ENCODE measurements around the gene CSRP1. TPM values are rescaled to one million over a fixed set of nuclear protein-coding genes. Genes with fewer than 3 reads are reported as not detected.

The CSRP1 gene
- total RNA-seq, 2 donors from 2014 or later: 41.6 to 57.8 TPM

DNA sequence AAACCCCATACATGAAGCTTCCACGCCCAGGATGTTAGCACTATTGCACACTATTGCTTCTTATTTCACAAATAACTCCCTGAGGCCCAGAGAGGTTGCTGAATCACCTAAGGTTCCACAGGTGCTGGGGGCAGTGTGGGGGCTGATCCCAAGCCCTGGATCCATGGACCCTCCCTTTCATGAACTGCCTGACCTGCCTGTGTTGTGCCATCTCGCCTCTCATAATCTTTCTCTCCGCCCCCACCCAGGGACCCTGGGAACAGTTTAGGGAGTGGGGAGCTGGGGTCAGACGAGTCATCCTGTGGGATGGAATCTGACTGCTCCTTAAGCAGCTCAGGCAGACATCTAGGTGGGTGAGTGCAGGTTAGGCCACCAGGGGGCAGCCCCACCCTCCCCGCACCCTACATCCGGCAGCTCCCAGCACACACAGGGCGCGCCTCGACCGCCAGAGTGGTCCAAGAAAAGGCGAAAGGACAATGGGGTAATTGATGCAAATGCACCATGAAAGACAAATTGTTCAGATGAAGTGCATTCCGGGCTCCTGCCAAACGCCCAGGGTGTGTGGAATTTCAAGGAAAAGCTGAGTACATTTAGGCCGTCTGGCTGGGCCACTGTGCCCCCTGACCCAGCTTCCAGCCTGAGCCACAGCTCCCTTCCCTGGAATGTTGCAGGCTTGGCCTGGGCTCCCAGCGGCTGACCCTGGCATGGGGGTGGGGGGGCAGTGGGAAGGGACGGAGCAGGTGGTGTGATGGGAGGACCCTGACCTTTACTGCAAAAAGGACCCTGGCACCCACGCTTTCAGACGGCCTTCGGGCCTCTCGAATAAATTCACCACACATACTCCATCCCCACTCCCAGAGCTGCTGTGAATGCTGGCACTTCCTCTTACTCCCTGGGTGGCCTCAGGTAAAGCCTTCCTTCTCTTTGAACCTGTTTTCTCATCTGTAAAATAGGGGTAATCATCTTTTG is 58.7 kb downstream of the CSRP1 start:
- Mint-ChIP-seq H3K4me3 (no peak overlapping the region), H3K27me3 (peaks cover 6 to 11% of the 10 kb centered on the region in 2 donors)

DNA sequence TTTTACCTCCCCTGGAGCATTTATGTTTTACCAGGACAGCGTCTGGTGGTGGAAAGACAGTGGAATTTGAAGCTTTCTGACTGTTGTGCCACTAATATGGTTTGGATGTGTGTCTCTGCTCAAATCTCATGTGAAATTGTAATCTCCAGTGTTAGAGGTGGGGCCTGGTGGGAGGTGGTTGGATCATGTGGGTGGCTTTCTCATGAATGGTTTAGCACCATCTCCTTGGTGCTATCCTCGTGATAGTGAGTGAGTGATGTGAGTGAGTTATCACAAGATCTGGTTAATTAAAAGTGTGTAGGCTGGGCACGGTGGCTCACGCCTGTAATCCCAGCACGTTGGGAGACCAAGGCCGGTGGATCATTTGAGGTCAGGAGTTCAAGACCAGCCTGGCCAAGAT is 61.6 kb downstream of the CSRP1 start:
- Mint-ChIP-seq H3K4me1 (ENCODE audit: low read depth in 2 of 2) (peaks cover 0 to 9% of the 10 kb centered on the region in 2 donors), H3K9me3 (no peaks in the 10 kb centered on the region), H3K4me3 (no peak overlapping the region), H3K36me3 (no peaks in the 10 kb centered on the region), H3K27ac (no peak overlapping the region), H3K27me3 (peaks cover 9 to 22% of the 10 kb centered on the region in 2 donors)
- ATAC-seq: no peak
- no peak for DNase-seq (ENCODE audit: low spot score)

More for the DNA sequence above, 58.7 kb downstream of the CSRP1 start:
- Mint-ChIP-seq H3K27ac (no peak overlapping the region), H3K4me1 (ENCODE audit: low read depth in 2 of 2) (peaks cover 0 to 9% of the 10 kb centered on the region in 2 donors), H3K36me3 (no peaks in the 10 kb centered on the region), H3K9me3 (no peaks in the 10 kb centered on the region)
- DNase-seq (ENCODE audit: low spot score) (no peak), ATAC-seq (peak; percentile 82 to 87)

DNA sequence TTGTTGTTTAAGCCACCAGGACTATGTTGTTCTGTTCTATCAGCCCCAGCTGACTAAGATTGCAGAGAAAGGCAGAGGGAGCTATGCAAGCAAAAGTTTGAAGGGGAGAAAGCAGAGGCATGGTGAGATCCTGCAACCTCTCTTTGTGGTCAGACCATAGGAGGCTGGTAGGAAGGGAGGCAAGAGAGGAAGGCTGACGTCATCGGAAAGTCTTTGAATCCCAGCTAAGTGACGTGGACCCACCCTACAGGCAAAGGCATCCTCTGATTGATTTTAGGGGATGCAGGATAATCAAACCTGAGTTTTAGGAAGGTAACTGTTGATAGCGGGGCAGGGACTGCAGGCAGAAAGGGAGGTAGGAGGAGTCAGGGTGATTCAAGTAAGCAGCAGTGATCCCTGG is 62.1 kb downstream of the CSRP1 start:
- peaks cover 0 to 9% of the 10 kb centered on the region in 2 donors for H3K4me1 Mint-ChIP-seq (ENCODE audit: low read depth in 2 of 2)
- no peaks in the 10 kb centered on the region for H3K36me3 Mint-ChIP-seq
- no peak overlapping the region for H3K27ac Mint-ChIP-seq
- ATAC-seq (no peak), DNase-seq (ENCODE audit: low spot score) (no peak)
- H3K27me3 Mint-ChIP-seq: peaks cover 9 to 17% of the 10 kb centered on the region in 2 donors
- no peaks in the 10 kb centered on the region for H3K9me3 Mint-ChIP-seq
- no peak overlapping the region for H3K4me3 Mint-ChIP-seq

DNA sequence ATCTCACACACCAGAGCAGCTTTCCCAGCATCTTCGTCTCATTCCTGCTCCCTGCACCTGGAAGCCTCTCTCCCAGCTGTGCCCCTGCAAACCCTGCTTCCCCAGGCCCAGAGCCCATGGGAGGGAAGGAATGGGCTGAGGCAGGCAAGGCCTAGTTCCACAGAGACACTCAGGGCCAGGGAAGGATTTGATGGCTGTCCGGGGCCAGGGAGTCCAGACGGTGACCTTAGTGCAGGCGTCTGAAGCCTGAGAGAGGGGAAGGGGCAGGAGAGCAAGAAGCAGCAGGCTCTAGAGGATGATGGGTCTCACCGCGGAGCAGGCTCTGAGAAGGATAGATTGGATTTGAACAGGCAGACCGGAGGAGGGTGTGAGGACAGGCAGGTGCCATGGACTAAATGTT is 63.2 kb downstream of the CSRP1 start:
- H3K27me3 Mint-ChIP-seq: peaks cover 12 to 17% of the 10 kb centered on the region in 2 donors
- no peak overlapping the region for H3K27ac Mint-ChIP-seq
- no peaks in the 10 kb centered on the region for H3K36me3 Mint-ChIP-seq
- H3K9me3 Mint-ChIP-seq: no peaks in the 10 kb centered on the region
- H3K4me3 Mint-ChIP-seq: no peak overlapping the region
- DNase-seq (ENCODE audit: low spot score) (no peak), ATAC-seq (no peak)
- H3K4me1 Mint-ChIP-seq (ENCODE audit: low read depth in 2 of 2): peaks cover 0 to 9% of the 10 kb centered on the region in 2 donors

DNA sequence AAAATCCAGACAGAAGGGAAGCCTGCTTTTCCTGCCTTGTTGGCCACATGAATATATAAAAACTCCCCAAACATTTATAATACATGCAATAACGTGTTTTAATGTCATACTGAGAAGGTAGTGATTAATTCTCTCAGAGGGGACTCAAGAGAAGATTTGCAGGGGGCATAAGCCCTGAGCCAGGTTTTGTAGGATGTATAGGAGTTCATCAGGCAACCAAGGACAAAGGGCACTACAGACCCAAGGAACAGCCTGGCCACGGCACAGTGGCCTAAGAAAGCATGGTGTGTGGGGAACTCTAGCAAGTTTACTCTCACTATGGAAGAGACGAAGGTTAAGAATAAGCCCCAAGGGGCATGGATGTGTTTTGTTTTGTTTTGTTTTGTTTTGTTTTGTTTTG is 70.0 kb downstream of the CSRP1 start:
- no peaks in the 10 kb centered on the region for H3K36me3 Mint-ChIP-seq
- ATAC-seq (no peak), DNase-seq (ENCODE audit: low spot score) (no peak)
- H3K27me3 Mint-ChIP-seq: peaks cover 9 to 22% of the 10 kb centered on the region in 2 donors
- H3K9me3 Mint-ChIP-seq: no peaks in the 10 kb centered on the region
- no peak overlapping the region for H3K27ac Mint-ChIP-seq
- H3K4me1 Mint-ChIP-seq (ENCODE audit: low read depth in 2 of 2): peaks cover 6 to 9% of the 10 kb centered on the region in 2 donors
- no peak overlapping the region for H3K4me3 Mint-ChIP-seq

DNA sequence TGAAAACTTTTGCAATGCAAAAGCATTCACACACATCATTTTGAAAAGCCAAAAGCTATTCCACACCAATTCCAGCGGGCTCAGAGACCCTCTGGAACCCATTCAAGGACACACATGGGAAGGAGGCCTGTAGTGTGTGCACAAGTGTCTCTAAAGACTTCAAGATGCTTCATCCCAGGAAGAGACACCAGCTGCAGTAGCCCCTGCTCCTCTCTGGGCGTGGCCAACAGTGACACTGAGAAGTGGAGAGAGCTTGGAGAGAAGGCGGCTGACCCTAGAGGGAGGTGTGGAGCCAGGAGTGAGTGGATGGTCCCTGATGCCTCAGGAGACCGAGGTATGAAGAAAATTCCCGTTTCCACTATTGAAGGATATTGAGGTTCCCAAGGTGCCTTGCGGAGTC is 70.5 kb downstream of the CSRP1 start:
- ATAC-seq (no peak), DNase-seq (ENCODE audit: low spot score) (no peak)
- peaks cover 6 to 9% of the 10 kb centered on the region in 2 donors for H3K4me1 Mint-ChIP-seq (ENCODE audit: low read depth in 2 of 2)
- peaks cover 9 to 16% of the 10 kb centered on the region in 2 donors for H3K27me3 Mint-ChIP-seq
- no peaks in the 10 kb centered on the region for H3K9me3 Mint-ChIP-seq
- no peak overlapping the region for H3K4me3 Mint-ChIP-seq
- H3K36me3 Mint-ChIP-seq: no peaks in the 10 kb centered on the region
- H3K27ac Mint-ChIP-seq: no peak overlapping the region

DNA sequence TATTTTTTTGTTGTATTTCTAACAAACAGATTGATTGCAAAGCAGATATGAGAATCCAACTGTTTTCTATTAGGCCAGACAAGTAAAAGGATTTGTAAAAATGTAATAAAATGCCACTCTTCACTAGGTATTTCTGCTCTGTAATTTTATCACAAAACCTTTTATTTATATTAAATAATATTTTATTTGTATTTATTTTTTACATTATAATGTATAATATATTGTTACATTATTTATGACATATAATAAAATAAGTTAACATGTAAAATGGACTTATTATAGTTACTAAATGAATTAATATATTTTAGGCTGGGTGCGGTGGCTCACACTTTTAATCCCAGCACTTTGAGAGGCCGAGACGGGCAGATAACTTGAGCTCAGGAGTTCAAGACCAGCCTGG is 72.7 kb downstream of the CSRP1 start:
- no peaks in the 10 kb centered on the region for H3K36me3 Mint-ChIP-seq
- H3K9me3 Mint-ChIP-seq: no peaks in the 10 kb centered on the region
- no peak overlapping the region for H3K27ac Mint-ChIP-seq
- peaks cover 6 to 9% of the 10 kb centered on the region in 2 donors for H3K4me1 Mint-ChIP-seq (ENCODE audit: low read depth in 2 of 2)
- DNase-seq (ENCODE audit: low spot score) (no peak), ATAC-seq (no peak)
- H3K4me3 Mint-ChIP-seq: no peak overlapping the region
- H3K27me3 Mint-ChIP-seq: peaks cover 4 to 14% of the 10 kb centered on the region in 2 donors

DNA sequence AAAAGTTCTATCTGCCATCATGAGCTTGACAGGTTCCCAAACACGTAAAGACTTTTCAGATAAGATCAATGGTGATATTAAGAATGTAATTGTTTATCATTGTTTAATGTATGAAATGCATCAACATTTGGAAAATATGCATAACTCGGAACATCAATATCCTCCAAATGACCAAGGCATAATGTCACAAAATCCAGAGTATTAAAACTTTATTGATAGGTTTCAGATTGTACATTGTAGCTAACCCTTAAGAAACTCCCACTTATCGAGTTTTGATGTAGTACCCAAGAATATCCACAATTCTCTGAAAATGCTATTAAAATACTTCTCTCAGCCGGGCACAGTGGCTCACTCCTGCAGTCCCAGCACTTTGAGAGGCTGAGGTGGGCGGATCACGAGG is 73.3 kb downstream of the CSRP1 start:
- peaks cover 6 to 9% of the 10 kb centered on the region in 2 donors for H3K4me1 Mint-ChIP-seq (ENCODE audit: low read depth in 2 of 2)
- DNase-seq (ENCODE audit: low spot score) (no peak), ATAC-seq (no peak)
- H3K4me3 Mint-ChIP-seq: no peak overlapping the region
- no peak overlapping the region for H3K27ac Mint-ChIP-seq
- H3K27me3 Mint-ChIP-seq: peaks cover 4 to 14% of the 10 kb centered on the region in 2 donors
- no peaks in the 10 kb centered on the region for H3K36me3 Mint-ChIP-seq
- H3K9me3 Mint-ChIP-seq: no peaks in the 10 kb centered on the region

Other genes with a start within 250 kb of the CSRP1 start
- gene PKP1, start 223.6 kb downstream of the CSRP1 start, total RNA-seq: not detected
- not detected for gene TNNT2, start 129.4 kb downstream of the CSRP1 start, total RNA-seq
- not detected for gene LAD1, start 107.8 kb downstream of the CSRP1 start, total RNA-seq
- not detected for gene TNNI1, start 85.4 kb downstream of the CSRP1 start, total RNA-seq
- gene PHLDA3, start 37.9 kb downstream of the CSRP1 start, total RNA-seq: 1 to 10 TPM; 2.7 to 3.3 TPM
- gene NAV1, start 32.0 kb upstream of the CSRP1 start, total RNA-seq: 1 to 10 TPM in 1 of 2 donors, under 1 TPM in 1; 0.21 to 1.2 TPM

Measured in natural killer cell treated with Interleukin-12 subunit alpha and Interleukin-12 subunit beta and Interleukin-15 and Interleukin-18, amount 100 ng/mL, for 72 hours (primary cell).